ENCODE data around the gene KIFC3. TPM values are rescaled to one million over a fixed set of nuclear protein-coding genes. Genes with fewer than 3 reads are reported as not detected.

KIFC3 gene
- total RNA-seq, 2 experiments from 2014 or later = not detected

DNA sequence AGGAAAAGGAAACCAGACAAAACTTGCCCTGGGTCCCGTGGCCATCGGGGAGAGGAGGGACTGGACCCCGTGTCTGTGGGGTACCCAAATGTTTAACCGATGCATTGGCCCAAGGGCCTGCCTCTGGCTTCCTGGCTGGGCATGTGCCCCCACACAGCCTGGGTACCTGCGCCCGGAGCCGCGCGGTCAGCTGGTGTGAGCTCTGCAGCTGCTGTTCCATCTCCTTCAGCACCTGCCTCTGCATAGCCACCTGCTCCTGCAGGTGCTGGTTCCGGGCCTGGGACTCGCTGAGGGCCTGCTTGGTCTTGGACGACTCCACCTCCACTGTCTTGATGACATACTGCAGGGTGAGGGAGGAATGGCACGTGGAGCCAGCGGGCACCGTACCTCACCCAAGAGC, 31.9 kb downstream of the KIFC3 start:
- no peaks in the 10 kb centered on the region for H3K36me3 ChIP-seq (ENCODE audit: insufficient read depth, low read length)
- no peaks in the 10 kb centered on the region for H3K27me3 Mint-ChIP-seq
- H3K27ac Mint-ChIP-seq = no peak overlapping the region
- no peaks in the 10 kb centered on the region for H3K4me1 Mint-ChIP-seq (ENCODE audit: low read depth)
- no peaks in the 10 kb centered on the region for H3K36me3 Mint-ChIP-seq (ENCODE audit: low read depth)
- no peaks in the 10 kb centered on the region for H3K27me3 ChIP-seq (ENCODE audit: control insufficient read depth in 1 of 2, insufficient read depth in 2 of 2, low read length in 2 of 2)
- intact Hi-C loops (cut with DNase I, micrococcal nuclease) = no loop called here
- no peaks in the 10 kb centered on the region for H3K4me1 ChIP-seq (ENCODE audit: insufficient read depth, low read length)
- ChIA-PET CTCF (no interaction called here), POLR2A (no interaction called here)
- ATAC-seq (ENCODE audit: poor library complexity) (no peak), DNase-seq (no peak)
- TF ChIP-seq, protein P1, sequence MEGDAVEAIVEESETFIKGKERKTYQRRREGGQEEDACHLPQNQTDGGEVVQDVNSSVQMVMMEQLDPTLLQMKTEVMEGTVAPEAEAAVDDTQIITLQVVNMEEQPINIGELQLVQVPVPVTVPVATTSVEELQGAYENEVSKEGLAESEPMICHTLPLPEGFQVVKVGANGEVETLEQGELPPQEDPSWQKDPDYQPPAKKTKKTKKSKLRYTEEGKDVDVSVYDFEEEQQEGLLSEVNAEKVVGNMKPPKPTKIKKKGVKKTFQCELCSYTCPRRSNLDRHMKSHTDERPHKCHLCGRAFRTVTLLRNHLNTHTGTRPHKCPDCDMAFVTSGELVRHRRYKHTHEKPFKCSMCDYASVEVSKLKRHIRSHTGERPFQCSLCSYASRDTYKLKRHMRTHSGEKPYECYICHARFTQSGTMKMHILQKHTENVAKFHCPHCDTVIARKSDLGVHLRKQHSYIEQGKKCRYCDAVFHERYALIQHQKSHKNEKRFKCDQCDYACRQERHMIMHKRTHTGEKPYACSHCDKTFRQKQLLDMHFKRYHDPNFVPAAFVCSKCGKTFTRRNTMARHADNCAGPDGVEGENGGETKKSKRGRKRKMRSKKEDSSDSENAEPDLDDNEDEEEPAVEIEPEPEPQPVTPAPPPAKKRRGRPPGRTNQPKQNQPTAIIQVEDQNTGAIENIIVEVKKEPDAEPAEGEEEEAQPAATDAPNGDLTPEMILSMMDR (IDR thresholded peaks at IDR 0.05) = no peak
- H3K9me3 ChIP-seq (ENCODE audit: control insufficient read depth in 1 of 2, insufficient read depth in 1 of 2, low read length in 2 of 2) = no peaks in the 10 kb centered on the region
- no peak overlapping the region for H3K27ac ChIP-seq (ENCODE audit: low read depth in 1 of 2, low read length in 2 of 2)
- no peak overlapping the region for H3K4me3 ChIP-seq (ENCODE audit: low read length)
- no peaks in the 10 kb centered on the region for H3K9me3 Mint-ChIP-seq
- H3K4me3 Mint-ChIP-seq = no peak overlapping the region

DNA sequence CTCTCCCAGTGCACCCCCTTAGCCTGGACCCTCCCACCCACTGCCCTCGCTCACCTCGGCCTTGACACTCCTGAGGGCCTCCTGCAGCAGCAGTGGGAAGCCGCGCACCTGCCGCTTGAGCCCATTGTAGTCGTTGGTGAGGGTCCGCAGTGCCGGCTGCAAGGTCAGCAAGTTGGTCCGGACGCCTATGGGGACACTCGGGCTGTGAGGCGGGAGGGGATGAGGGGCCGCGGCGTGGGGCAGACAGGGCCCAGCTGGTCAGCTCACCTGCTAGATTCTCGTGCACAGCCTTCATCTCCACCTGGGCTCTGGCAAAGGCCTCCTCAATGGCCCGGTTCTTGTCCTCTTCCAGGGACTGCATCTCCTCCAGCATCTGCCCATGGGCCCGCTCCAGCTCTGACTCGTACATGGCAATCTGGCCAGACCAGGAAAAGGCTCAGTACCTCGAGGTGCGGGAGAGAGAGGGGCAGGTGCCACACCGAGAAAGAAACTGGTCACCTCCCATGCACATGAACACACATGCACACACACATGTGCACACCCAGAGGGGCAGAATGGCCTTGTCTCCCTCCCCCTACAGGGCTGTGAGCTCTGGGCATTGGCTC, 32.6 kb downstream of the KIFC3 start:
- no peak for DNase-seq
- ChIA-PET CTCF (no interaction called here), POLR2A (no interaction called here)
- no peaks in the 10 kb centered on the region for H3K9me3 ChIP-seq (ENCODE audit: control insufficient read depth in 1 of 2, insufficient read depth in 1 of 2, low read length in 2 of 2)
- no peaks in the 10 kb centered on the region for H3K9me3 Mint-ChIP-seq
- no peaks in the 10 kb centered on the region for H3K36me3 ChIP-seq (ENCODE audit: insufficient read depth, low read length)
- H3K36me3 Mint-ChIP-seq (ENCODE audit: low read depth) = no peaks in the 10 kb centered on the region
- no peaks in the 10 kb centered on the region for H3K4me1 Mint-ChIP-seq (ENCODE audit: low read depth)
- H3K27ac ChIP-seq (ENCODE audit: low read depth in 1 of 2, low read length in 2 of 2) = no peak overlapping the region
- TF ChIP-seq, protein P1 (IDR thresholded peaks at IDR 0.05) = no peak
- no peak overlapping the region for H3K4me3 ChIP-seq (ENCODE audit: low read length)
- no peaks in the 10 kb centered on the region for H3K4me1 ChIP-seq (ENCODE audit: insufficient read depth, low read length)
- no peak overlapping the region for H3K27ac Mint-ChIP-seq
- H3K27me3 Mint-ChIP-seq = no peaks in the 10 kb centered on the region
- ATAC-seq (ENCODE audit: poor library complexity) = no peak
- no peaks in the 10 kb centered on the region for H3K27me3 ChIP-seq (ENCODE audit: control insufficient read depth in 1 of 2, insufficient read depth in 2 of 2, low read length in 2 of 2)
- intact Hi-C loops (cut with DNase I, micrococcal nuclease) = no loop called here
- no peak overlapping the region for H3K4me3 Mint-ChIP-seq

- Histone ChIP-seq H3K27me3 (ENCODE audit: control insufficient read depth in 1 of 2, insufficient read depth in 2 of 2, low read length in 2 of 2) (no peaks in the 10 kb centered on the region), H3K4me1 (ENCODE audit: insufficient read depth, low read length) (no peaks in the 10 kb centered on the region), H3K9me3 (ENCODE audit: control insufficient read depth in 1 of 2, insufficient read depth in 1 of 2, low read length in 2 of 2) (no peaks in the 10 kb centered on the region), H3K36me3 (ENCODE audit: insufficient read depth, low read length) (no peaks in the 10 kb centered on the region), H3K4me3 (ENCODE audit: low read length) (no peak overlapping the region), H3K27ac (ENCODE audit: low read depth in 1 of 2, low read length in 2 of 2) (no peak overlapping the region)
- Mint-ChIP-seq H3K27me3 (no peaks in the 10 kb centered on the region), H3K9me3 (no peaks in the 10 kb centered on the region), H3K36me3 (ENCODE audit: low read depth) (no peaks in the 10 kb centered on the region), H3K27ac (no peak overlapping the region), H3K4me3 (no peak overlapping the region), H3K4me1 (ENCODE audit: low read depth) (no peaks in the 10 kb centered on the region)
- ChIA-PET CTCF (no interaction called here), POLR2A (no interaction called here)
- intact Hi-C loops (cut with DNase I, micrococcal nuclease) = no loop called here
- TF ChIP-seq, protein P1 (IDR thresholded peaks at IDR 0.05) = no peak
- DNase-seq (no peak), ATAC-seq (ENCODE audit: poor library complexity) (no peak)
These were observed 35.5 kb downstream of the KIFC3 start for GRCh38 chr16:57766714-57767348.

Data from CD4-positive, alpha-beta T cell (primary cell).